Anterior cingulate cortex (tissue), 58 donors: ENCODE data around the gene RNF224.
"Not testable (repeated sequence)": the region's sequence is repeated elsewhere in the genome, so short reads cannot be mapped to it uniquely, and the experiment has no call there.

Experiments used
- DNase-seq, 58 donors: peaks; one replicate each; lab custom pipeline; 2025; lab: John Stamatoyannopoulos, UW

The RNF224 gene

DNA sequence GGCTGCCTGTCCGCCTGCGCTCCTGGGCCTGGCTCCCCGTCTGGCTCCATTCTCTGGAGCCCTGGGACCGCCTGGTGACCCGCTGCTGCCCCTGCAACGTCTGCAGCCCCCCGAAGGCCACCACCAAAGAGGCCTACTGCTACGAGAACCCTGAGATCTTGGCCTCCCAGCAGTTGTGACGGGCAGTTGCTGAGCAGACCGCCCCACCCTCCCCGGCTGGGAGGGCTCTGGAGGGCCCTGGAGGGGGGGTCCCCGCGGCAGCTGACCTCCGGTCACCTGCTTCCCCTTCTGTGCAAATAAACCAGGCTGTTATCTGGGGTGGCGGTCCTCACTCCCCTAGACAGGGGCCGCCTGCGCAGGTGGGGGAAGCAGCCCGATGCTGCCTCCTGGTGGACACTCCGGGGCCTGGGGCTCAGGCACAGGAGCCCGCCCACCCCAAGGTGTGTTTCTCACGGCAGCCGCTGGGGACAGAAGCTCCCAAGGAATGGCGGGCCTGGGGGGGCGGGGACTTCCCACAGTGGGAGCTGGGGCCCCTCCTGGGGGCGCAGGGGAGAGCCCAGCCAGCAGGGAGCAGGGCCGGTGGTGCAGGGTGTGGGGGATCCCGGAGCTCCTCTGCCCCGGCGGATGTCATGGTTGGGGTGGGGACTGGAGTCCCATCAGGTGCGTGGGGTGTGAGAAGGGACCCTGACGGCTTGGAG lies 9.1 kb downstream of the RNF224 start:
- peak in 56 of 58 donors; percentile 7 to 88 (median 67) for DNase-seq

DNA sequence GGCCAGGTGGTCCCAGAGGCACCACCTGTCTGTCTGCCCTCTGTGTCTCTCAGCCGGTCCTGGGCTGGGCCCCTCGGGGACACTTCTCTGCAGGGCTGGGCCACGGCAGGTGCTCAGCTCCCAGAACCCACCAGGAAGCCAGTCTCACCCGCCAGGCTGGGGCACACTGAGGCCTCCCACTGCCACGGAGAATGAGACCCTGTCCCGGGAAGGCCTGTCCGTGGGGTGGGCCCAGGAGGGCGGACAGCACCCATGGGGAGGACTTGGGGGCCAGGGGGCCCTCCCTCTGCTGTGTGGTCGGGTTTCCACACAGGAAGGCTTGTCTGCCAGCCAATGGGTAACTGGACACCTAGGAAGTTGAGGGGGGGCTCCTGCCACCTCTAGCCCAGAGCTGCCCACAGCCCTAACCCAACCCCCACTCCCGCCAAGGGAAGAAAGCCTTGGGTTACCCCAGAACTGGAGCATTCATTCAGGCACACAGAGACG lies 9.7 kb downstream of the RNF224 start:
- peak in 1 of 58 donors; percentile 41 for DNase-seq

DNA sequence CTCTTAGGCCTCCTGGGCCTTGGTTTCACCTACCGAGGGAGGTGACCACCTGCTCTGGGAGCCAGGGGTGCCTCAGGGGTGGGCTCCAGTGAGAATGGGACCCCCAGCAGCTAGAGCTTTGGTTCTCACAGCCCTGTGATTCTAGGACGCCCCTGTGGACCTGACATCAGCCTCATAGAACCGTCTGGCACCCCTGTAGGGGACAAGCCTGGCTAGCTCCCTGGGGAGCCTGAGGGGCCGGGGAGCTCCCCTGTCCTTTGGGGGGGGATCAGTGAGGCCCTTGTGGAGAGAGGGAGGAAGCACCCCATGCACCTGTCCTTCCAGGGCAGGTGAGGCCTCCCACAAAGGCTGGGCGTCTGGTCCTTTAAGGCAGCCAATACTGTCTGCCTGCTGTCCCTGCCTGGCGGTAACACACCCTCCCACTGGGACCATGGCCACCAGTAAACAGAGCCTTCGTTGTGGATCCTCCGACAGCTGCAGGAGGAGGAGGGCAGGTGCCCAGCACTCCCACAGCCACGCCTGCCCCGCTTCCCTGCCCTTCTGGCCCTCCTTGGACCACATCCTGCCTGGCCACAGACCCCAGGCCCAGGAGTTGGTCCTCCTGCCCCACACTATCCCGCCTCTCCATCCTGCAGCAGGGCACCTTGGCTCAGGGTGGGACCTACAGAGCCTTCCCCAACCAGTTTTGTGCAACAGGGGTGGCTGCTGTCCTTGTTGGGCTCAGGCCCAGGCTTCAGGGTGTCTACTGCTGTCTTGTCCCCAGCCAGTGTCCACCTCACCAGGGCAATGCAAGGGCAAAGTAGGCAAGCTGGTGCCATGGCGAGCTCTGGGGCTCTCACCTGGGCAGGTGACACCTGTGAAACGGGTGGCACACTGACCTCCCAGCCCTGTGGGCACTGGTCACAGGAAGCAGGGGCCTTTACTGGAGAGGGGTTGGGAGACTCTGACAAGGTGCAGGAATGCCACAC lies 10.7 kb downstream of the RNF224 start:
- DNase-seq, result peak in 45 of 58 donors; percentile 23 to 90 (median 59)

DNA sequence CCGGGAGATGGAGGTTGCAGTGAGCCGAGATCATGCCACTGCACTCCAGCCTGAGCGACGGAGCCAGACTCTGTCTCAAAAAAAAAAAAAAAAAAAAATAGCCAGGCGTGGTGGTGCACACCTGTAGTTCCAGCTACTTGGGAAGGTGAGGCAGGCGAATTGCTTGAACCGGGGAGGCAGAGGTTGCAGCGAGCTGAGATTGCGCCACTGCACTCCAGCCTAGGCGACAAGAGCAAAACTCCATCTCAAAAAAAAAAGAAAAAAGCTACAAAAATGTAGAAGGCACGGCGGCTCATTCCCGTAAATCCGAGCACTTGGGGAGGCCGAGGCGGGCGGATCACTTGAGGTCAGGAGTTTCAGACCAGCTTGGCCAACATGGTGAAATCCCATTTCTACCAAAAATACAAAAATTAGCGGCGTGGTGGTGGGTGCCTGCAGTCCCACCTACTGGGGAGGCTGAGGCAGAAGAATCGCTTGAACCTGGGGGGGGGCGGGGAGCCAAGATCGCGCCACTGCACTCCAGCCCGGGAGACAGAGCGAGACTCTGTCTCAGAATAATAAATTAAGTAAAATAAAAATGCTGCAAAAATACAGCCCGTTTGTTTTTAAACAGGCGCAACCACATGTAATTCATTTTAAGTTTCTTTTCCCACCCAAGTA lies 12.4 kb downstream of the RNF224 start:
- not testable (repeated sequence) for DNase-seq

DNA sequence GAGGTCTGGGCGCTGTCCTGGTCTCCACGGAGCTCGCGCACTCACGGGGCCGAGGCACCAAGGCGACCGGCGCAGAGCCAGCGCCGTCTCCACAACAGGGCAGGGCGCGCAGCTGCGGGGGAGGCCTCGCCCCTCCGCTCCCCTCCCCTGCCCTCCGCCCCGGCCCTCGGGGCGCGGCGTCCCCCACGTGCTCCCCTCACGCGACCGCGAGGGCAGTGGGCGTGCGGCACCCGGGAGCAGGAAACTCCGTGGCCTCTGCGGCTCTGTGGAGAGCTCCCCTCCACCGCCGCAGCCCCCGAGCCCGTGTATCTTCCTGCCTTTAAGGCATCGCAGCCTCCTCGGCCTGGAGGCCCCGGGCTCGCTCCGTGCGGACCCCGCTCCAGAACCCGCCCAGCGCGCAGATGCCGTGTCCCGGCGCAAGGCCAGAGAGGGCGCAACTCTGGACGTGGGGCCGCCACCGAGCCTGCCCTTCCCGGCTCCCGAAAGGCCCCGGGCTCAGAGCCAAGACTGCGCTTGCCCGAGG lies 13.1 kb downstream of the RNF224 start:
- peak in 55 of 58 donors; percentile 13 to 90 (median 76) for DNase-seq

DNA sequence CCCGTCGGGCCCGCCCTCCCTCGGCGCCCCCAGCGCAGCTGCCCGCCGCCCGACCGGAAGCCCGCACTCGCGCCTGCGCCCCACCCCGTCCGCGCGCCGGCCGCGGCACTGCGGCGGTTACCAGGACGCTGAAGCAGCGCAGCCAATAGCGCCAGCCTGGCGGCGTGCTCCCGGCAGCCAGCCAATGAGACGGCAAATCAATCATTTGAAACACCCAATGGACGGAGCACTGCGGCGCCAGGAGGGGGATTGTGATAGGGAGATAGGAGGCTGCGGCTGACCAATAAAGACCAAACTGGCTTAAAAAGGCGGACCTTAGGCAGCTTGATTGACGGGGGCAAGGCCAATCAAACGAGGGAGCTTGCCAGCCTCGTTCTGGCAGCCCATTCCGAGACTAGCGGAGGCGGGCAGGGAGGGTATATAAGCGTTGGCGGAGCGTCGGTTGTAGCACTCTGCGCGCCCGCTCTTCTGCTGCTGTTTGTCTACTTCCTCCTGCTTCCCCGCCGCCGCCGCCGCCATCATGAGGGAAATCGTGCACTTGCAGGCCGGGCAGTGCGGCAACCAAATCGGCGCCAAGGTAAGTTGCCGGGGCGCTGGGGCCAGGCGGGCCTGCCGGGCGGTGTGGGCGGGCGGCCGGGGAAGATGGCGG lies 13.7 kb downstream of the RNF224 start, which contains the start of gene TUBB4B:
Gene TUBB4B (plus strand): TSS at position 447 of the 649 bp plus-strand sequence. CDS start 74 bp downstream, at position 521.
- peak; percentile 80 to 100 (median 99) for DNase-seq

DNA sequence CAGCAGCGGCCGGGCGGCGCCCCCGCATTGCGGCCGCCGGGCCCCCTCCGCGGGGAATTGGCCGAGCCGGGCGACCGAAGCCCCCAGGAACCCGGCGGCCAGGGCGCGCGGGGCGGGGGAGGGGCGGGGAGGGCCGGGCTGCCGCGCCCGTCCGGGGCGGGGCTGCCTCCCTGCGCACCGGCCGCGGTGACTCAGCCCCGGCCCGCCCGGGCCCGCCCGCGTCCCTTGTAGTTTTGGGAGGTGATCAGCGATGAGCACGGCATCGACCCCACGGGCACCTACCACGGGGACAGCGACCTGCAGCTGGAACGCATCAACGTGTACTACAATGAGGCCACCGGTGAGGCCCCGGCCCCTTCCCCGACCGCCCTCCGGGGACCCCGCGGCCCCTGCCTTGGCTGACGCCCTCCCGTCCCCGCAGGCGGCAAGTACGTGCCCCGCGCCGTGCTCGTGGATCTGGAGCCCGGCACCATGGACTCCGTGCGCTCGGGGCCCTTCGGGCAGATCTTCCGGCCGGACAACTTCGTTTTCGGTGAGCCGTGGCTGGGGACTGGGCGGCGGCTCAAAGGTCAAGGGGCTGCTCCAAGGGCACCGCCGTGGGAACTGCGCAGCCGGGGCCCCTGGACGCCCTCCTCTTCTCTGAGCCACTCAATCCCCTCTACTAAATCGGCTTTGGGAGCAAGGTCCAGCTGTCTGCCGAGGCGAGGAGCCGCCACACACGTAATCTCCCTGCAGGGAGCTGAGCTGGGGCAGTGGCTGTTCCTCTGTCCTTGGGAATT lies 14.4 kb downstream of the RNF224 start:
- peak in 6 of 58 donors; percentile 33 to 67 (median 55) for DNase-seq

DNA sequence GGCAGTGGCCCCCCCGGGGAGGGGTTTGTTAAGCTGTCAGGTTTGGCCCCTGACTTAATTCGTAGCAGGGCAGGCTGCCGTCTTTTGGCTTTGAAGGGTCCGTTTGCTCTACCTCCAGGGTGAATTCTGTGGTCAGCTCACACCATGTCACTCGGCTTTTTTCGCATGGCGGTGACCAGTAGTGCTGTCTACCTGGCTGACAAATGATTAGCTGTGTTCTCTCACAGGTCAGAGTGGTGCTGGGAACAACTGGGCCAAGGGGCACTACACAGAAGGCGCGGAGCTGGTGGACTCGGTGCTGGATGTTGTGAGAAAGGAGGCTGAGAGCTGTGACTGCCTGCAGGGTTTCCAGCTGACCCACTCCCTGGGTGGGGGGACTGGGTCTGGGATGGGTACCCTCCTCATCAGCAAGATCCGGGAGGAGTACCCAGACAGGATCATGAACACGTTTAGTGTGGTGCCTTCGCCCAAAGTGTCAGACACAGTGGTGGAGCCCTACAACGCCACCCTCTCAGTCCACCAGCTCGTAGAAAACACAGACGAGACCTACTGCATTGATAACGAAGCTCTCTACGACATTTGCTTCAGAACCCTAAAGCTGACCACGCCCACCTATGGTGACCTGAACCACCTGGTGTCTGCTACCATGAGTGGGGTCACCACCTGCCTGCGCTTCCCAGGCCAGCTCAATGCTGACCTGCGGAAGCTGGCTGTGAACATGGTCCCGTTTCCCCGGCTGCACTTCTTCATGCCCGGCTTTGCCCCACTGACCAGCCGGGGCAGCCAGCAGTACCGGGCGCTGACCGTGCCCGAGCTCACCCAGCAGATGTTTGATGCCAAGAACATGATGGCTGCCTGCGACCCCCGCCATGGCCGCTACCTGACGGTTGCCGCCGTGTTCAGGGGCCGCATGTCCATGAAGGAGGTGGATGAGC lies 15.2 kb downstream of the RNF224 start:
- no peak for DNase-seq

DNA sequence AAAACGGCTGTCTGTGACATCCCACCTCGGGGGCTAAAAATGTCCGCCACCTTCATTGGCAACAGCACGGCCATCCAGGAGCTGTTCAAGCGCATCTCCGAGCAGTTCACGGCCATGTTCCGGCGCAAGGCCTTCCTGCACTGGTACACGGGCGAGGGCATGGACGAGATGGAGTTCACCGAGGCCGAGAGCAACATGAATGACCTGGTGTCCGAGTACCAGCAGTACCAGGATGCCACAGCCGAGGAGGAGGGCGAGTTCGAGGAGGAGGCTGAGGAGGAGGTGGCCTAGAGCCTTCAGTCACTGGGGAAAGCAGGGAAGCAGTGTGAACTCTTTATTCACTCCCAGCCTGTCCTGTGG lies 15.9 kb downstream of the RNF224 start:
- not testable (repeated sequence) for DNase-seq

DNA sequence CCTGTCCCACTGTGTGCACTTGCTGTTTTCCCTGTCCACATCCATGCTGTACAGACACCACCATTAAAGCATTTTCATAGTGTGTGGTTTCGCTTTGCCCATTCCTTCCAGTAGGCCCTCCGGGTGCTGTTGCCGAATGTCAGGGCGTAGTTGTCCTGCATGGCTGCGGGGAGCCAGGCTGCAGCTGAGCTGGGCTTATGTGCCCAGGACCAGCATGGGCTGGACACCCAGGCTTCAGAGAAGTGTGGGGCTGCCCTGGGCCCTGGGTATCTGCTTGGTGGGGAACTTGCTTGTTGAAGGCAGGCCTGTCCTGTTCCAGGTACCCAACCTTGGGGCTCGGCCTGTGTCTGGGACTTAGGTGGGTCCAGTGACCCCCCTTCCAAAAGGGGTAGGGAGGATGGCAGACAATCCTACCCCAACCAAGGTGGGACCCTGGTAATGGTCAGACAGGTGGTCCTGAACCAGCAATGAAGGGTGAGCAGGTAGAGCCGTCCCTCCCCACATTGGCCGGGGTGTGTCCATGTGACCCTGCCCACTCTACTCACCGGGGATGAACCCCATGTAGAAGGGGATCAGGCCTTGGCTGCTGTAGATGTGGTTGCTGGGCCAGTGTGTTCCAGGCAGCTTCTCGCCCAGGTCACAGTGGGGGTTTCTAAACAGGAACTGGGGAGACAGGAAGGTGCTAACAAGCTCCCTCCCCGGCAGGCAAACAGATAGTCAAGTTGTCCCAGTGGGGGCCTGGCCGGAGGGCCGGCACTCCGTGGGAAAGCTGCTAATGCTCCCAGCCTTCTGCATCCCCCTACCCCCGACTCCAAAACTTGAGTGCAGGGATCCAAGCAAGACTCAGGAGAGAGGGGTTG lies 16.6 kb downstream of the RNF224 start:
- no peak for DNase-seq

DNA sequence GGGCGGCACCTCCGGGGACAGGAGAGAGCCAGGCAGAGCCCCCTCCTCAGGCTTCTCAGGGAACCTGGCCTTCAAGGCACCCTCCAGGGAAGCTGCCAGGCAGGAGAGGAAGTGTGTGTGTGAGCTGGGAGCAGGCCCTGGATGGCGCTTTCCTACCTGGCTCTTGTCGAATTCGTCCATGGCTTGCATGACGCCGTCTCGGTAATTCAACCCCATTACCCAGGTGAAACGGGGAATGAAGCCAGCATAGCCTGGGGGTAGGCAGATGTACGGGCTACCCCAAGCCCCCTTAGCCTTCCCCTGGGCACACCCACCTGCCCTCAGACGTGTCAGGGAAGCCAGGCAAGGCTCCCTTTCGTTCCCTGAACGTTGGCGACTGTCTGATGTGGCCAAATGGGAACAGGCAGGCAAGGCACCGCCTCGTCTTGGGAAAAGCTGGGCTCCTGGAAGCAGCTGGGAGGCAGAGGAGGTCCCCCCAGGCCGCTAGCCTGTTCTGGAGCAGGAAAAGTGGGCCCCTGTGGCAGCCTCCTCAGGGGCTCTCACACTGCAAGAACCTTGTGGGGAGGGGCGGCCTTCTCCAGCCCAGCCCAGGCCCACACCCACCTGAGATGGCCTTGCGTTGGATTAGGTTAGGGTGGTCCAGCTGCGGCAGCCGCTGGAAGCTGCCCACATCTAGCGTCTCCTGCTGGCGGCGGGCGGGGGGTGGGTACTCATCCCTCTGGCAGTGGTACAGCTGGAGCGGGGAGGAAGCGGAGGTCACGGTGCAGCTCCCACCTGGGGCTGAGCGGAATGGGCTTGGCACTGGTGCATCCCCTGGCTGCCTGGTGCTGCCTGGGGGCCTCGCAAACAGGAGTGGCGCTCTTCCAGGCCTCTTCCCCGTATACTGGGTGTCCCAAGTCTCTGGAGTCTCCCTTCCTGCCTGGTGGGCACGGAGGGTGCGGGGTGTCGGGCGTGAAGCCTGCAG lies 17.5 kb downstream of the RNF224 start:
- DNase-seq, result no peak

DNA sequence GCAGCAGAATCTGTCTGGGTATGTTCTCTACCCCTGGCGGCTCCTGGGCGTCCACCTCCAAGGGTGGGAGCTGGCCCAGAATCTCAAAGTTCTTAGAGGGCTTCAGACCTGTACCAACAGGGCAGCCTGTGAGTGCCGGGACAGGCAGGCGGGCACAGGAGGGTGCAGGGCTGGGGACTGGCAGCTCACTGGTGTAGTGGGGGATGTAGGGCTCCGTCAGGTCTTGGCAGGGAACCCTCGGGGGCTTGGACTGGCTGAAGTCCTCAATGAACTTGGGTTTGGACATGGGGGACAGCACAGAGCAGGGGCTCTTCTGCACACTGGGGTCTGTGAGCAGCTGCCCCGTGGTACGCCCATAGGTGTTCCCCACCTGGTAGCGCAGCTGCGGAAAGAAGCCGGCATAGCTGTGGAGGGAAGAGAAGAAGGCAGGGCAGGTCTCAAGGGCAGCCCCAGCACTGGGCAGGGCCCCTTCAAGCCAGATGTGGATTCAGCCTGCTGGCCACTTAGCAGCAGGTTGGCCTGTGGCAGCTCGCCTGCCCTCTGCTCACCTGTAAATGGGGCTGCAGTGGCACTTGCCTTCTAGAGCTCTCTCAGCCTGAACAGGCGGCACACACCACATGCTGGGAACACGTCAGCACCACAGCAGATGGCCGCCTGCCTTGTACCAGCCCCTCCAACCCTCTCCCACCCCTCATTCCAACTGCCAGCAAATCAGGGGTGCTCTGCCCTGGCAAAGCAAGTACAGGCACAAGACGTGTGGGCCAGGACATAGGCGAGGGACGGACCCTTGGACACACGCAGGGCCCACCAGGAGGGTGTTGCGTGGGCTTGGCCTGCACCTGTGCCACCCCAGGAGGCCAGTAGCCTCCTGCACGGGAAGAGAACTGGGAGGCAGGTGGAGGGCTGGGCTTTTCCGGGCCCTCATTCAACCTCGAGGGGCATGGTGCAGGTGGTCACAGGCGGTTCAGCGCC lies 18.4 kb downstream of the RNF224 start:
- no peak for DNase-seq

DNA sequence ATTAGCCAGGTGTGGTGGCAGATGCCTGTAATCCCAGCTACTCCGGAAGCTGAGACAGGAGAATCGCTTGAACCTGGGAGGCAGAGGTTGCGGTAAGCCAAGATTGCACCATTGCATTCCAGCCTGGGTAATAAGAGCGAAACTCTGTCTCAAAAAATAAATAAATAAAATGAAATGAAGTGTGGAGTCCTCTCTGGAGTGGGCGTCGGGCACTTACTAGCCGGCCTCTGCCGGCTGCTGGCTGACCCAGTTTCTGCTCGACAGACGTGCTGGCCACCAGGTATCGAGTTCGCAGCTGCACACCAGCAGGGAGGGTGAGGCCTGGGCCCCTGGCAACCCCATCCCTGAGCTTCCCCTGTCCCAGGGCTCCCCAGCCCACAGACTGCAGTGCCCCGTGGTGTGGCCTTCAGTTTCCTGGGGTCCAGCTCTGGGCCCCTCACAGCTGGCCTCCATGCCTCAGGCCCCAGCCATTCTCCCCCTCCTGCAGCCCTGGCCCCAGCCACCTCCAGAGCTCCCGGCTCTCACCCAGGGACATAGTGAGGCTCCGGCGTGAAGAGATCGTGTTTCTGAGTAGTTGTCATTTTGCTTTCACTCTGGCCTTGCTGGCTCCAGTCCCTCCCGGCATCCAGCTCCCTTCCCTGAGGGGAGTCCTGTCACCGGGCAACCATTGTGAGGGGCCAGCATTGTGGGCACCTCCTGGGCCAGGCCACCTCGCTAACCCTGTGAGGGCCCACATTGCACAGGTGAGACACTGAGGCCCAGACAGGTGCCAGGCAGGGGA lies 20.0 kb downstream of the RNF224 start:
- no peak for DNase-seq

DNA sequence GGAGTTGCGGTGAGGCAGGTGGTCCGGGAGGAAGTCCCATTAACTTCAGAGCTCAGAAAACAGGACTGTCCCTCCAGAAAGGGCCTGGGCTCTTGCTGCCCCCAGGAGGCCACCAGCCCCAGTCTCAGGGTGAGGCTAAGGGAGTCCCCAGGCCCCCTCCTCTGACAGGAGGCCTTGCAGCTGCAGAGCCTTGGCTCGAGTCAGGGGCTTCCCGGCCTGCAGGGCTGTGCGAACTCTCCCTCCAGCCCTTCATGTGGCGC lies 20.5 kb downstream of the RNF224 start:
- DNase-seq, result no peak
